ENCODE data around the gene TRIM14.

The TRIM14 gene

DNA sequence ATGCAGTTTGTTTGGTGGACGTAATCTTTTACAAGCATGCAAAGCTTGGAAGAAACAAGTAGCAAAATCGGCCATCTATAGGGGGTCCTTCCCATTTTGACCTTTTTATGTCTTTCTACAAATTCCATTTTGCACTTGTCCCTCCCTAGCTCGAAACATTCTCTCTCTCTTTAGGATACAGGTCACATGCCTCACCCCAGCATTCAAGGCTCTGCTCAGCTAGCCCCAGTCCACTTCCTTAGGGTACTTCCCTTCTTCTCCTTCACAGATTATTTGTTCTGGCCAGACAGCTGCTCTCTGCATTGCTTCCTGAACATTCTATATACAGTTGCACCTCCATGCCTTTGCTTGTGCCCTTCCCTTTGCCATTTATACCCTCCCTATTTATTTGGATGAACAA lies 31.7 kb upstream of the TRIM14 start:
- in situ Hi-C loops (cut with HindIII; ENCODE audit: low pct_ligation_motif_present, low sequenced_read_pairs): no loop called here
- no peak for DNase-seq
- no peak overlapping the region for H3K27ac ChIP-seq
- no peaks in the 10 kb centered on the region for H3K36me3 ChIP-seq (replicated peaks)
- TF ChIP-seq, protein P1, sequence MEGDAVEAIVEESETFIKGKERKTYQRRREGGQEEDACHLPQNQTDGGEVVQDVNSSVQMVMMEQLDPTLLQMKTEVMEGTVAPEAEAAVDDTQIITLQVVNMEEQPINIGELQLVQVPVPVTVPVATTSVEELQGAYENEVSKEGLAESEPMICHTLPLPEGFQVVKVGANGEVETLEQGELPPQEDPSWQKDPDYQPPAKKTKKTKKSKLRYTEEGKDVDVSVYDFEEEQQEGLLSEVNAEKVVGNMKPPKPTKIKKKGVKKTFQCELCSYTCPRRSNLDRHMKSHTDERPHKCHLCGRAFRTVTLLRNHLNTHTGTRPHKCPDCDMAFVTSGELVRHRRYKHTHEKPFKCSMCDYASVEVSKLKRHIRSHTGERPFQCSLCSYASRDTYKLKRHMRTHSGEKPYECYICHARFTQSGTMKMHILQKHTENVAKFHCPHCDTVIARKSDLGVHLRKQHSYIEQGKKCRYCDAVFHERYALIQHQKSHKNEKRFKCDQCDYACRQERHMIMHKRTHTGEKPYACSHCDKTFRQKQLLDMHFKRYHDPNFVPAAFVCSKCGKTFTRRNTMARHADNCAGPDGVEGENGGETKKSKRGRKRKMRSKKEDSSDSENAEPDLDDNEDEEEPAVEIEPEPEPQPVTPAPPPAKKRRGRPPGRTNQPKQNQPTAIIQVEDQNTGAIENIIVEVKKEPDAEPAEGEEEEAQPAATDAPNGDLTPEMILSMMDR (IDR thresholded peaks at IDR 0.05; ENCODE audit: low read depth, low read length, missing control alignments): no peak
- no peaks in the 10 kb centered on the region for H3K27me3 ChIP-seq (replicated peaks)
- no peak overlapping the region for H3K4me3 ChIP-seq (ENCODE audit: low read depth, low read length)

DNA sequence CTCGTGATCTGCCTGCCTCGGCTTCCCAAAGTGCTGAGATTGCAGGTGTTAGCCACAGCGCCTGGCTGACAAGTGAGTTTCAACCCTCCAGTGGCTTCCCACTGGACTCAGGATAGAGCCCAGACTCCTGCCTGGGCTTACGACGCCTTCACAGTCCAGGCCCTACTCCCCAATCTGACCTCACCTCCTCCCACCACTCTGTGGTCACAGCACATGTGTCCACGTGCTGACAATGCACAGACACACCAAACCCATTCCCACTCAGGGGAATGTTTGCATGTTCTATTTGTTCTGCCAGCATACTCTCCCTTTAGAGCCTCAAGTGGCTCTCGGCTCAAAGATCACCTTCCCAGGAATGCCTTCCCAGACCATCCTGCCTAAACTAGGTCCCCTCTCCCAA lies 31.1 kb upstream of the TRIM14 start:
- in situ Hi-C loops (cut with HindIII; ENCODE audit: low pct_ligation_motif_present, low sequenced_read_pairs): no loop called here
- Histone ChIP-seq H3K27ac (no peak overlapping the region), H3K4me3 (ENCODE audit: low read depth, low read length) (no peak overlapping the region), H3K36me3 (replicated peaks) (no peaks in the 10 kb centered on the region), H3K27me3 (replicated peaks) (no peaks in the 10 kb centered on the region)
- TF ChIP-seq, protein P1 (IDR thresholded peaks at IDR 0.05; ENCODE audit: low read depth, low read length, missing control alignments): no peak
- no peak for DNase-seq

DNA sequence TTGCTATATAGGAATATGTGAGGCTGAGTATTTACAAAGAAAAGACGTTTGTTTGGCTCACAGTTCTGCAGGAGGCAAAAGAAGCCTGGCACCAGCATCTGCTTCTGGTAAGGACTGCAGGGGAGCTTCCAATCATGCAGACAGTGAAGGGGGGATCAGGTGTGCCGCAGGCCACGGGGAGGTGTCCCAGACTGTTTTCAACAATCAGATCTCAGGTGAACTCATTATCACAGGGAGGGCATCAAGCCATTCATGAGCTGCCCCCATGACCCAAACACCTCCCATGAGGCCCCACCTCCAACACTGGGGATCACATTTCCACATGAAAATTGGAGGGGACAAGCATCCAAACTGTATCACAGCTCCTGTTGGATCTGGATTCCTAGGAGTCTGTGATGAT lies 30.4 kb upstream of the TRIM14 start:
- no peak overlapping the region for H3K4me3 ChIP-seq (ENCODE audit: low read depth, low read length)
- no peaks in the 10 kb centered on the region for H3K27me3 ChIP-seq (replicated peaks)
- in situ Hi-C loops (cut with HindIII; ENCODE audit: low pct_ligation_motif_present, low sequenced_read_pairs): no loop called here
- H3K36me3 ChIP-seq (replicated peaks): no peaks in the 10 kb centered on the region
- DNase-seq: no peak
- TF ChIP-seq, protein P1 (IDR thresholded peaks at IDR 0.05; ENCODE audit: low read depth, low read length, missing control alignments): no peak
- no peak overlapping the region for H3K27ac ChIP-seq

DNA sequence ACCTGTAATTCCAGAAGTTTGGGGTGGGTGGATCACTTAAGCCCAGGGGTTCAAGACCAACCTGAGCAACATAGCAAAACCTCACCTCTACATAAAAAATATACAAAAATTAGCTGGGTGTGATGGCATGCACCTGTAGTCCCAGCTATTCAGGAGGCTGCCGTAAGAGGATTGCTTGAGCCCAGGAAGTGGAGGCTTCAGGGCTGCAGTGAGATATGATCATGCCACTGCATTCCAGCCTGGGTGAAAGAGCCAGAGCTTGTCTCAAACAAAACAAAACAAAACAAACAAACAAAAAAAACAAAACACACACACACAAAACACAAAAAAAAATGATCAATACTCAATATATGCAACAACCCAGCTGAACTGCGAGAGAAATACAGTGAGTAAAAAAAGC lies 29.5 kb upstream of the TRIM14 start:
- DNase-seq: no peak
- in situ Hi-C loops (cut with HindIII; ENCODE audit: low pct_ligation_motif_present, low sequenced_read_pairs): no loop called here
- no peak overlapping the region for H3K4me3 ChIP-seq (ENCODE audit: low read depth, low read length)
- TF ChIP-seq, protein P1 (IDR thresholded peaks at IDR 0.05; ENCODE audit: low read depth, low read length, missing control alignments): no peak
- no peak overlapping the region for H3K27ac ChIP-seq
- H3K36me3 ChIP-seq (replicated peaks): no peaks in the 10 kb centered on the region
- no peaks in the 10 kb centered on the region for H3K27me3 ChIP-seq (replicated peaks)

DNA sequence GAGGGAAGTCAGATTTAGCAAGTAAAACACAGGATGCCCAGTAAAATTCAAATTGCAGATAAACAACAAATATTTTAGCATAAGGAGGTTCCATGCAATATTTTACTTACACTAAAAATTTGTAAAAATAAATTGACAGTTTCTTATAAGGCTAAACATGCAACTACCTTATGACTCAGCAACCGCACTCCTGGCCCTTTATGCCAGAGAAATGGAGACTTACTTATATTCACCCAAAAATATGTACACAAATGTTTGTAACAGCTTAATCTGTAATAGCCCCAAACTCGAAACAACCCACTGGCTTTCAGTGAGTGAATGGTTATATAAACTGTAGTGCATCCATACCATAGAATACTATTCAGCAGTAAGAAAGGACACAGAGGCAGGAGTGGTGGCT lies 28.6 kb upstream of the TRIM14 start:
- Histone ChIP-seq H3K27ac (no peak overlapping the region), H3K27me3 (replicated peaks) (no peaks in the 10 kb centered on the region), H3K36me3 (replicated peaks) (no peaks in the 10 kb centered on the region), H3K4me3 (ENCODE audit: low read depth, low read length) (no peak overlapping the region)
- in situ Hi-C loops (cut with HindIII; ENCODE audit: low pct_ligation_motif_present, low sequenced_read_pairs): no loop called here
- no peak for DNase-seq
- TF ChIP-seq, protein P1 (IDR thresholded peaks at IDR 0.05; ENCODE audit: low read depth, low read length, missing control alignments): no peak
